ENCODE data around the gene USP7. TPM values are rescaled to one million over a fixed set of nuclear protein-coding genes. Genes with fewer than 3 reads are reported as not detected.

USP7 gene
- total RNA-seq, 1 donor from 2014 or later, result 66.9 TPM

GRCh38 chr16:8900343-8900742 lies 63.4 kb downstream of the USP7 start:
- H3K36me3 ChIP-seq (ENCODE audit: control insufficient read depth, insufficient read depth, low read length), result peaks cover 5% of the 10 kb centered on the region
- no peak for TF ChIP-seq CTCF (IDR thresholded peaks at IDR 0.05; ENCODE audit: insufficient read depth, low read length, poor library complexity, severe bottlenecking)
- H3K4me3 ChIP-seq (ENCODE audit: low read depth, low read length), result no peak overlapping the region
- H3K27me3 ChIP-seq (ENCODE audit: control insufficient read depth, insufficient read depth, low read length), result no peaks in the 10 kb centered on the region
- no peak for DNase-seq (ENCODE audit: low read depth)

GRCh38 chr16:8899709-8900317 lies 63.9 kb downstream of the USP7 start:
- no peak for TF ChIP-seq CTCF (IDR thresholded peaks at IDR 0.05; ENCODE audit: insufficient read depth, low read length, poor library complexity, severe bottlenecking)
- H3K27me3 ChIP-seq (ENCODE audit: control insufficient read depth, insufficient read depth, low read length), result no peaks in the 10 kb centered on the region
- no peak overlapping the region for H3K4me3 ChIP-seq (ENCODE audit: low read depth, low read length)
- DNase-seq (ENCODE audit: low read depth), result no peak
- H3K36me3 ChIP-seq (ENCODE audit: control insufficient read depth, insufficient read depth, low read length), result peaks cover 4% of the 10 kb centered on the region

- no peak for DNase-seq (ENCODE audit: low read depth)
- Histone ChIP-seq H3K4me3 (ENCODE audit: low read depth, low read length) (no peak overlapping the region), H3K27me3 (ENCODE audit: control insufficient read depth, insufficient read depth, low read length) (no peaks in the 10 kb centered on the region), H3K36me3 (ENCODE audit: control insufficient read depth, insufficient read depth, low read length) (peaks cover 1% of the 10 kb centered on the region)
- TF ChIP-seq CTCF (IDR thresholded peaks at IDR 0.05; ENCODE audit: insufficient read depth, low read length, poor library complexity, severe bottlenecking), result no peak
Observed at GRCh38 chr16:8898660-8899318, 64.9 kb downstream of the USP7 start.

- no peak overlapping the region for H3K4me3 ChIP-seq (ENCODE audit: low read depth, low read length)
- no peak for DNase-seq (ENCODE audit: low read depth)
- peaks cover under 1% of the 10 kb centered on the region for H3K36me3 ChIP-seq (ENCODE audit: control insufficient read depth, insufficient read depth, low read length)
Observed at GRCh38 chr16:8894736-8895334, 68.9 kb downstream of the USP7 start.

GRCh38 chr16:8893976-8894690 lies 69.6 kb downstream of the USP7 start:
- Histone ChIP-seq H3K4me3 (ENCODE audit: low read depth, low read length) (no peak overlapping the region), H3K36me3 (ENCODE audit: control insufficient read depth, insufficient read depth, low read length) (peaks cover 4% of the 10 kb centered on the region), H3K27me3 (ENCODE audit: control insufficient read depth, insufficient read depth, low read length) (no peaks in the 10 kb centered on the region)
- TF ChIP-seq CTCF (IDR thresholded peaks at IDR 0.05; ENCODE audit: insufficient read depth, low read length, poor library complexity, severe bottlenecking), result no peak
- DNase-seq (ENCODE audit: low read depth), result no peak

More at GRCh38 chr16:8894736-8895334, 68.9 kb downstream of the USP7 start:
- TF ChIP-seq CTCF (IDR thresholded peaks at IDR 0.05; ENCODE audit: insufficient read depth, low read length, poor library complexity, severe bottlenecking), result no peak
- no peaks in the 10 kb centered on the region for H3K27me3 ChIP-seq (ENCODE audit: control insufficient read depth, insufficient read depth, low read length)
